Measurements from ENCODE around the gene DNAI4. TPM values are rescaled to one million over a fixed set of nuclear protein-coding genes. Genes with fewer than 3 reads are reported as not detected.

Gene DNAI4
- total and polyA plus RNA-seq, 2 experiments from 2014 or later = 0.90 to 3.8 TPM

- Mint-ChIP-seq H3K27me3 (ENCODE audit: insufficient read depth, low read depth, poor library complexity) (peaks cover 4% of the 10 kb centered on the region), H3K4me3 (no peak overlapping the region), H3K9me3 (peaks cover 14% of the 10 kb centered on the region; the same call in 2 of the 3 replicates), H3K4me1 (no peaks in the 10 kb centered on the region), H3K27ac (no peak overlapping the region), H3K36me3 (ENCODE audit: low read depth) (no peaks in the 10 kb centered on the region; the same call in 2 of the 3 replicates)
- Histone ChIP-seq H3K4me2 (no peak overlapping the region), H3K79me2 (replicated peaks; ENCODE audit: insufficient read depth) (no peaks in the 10 kb centered on the region), H2AFZ (no peak overlapping the region), H3K9me2 (ENCODE audit: insufficient read depth) (no peaks in the 10 kb centered on the region), H4K20me1 (replicated peaks; ENCODE audit: insufficient read depth) (no peaks in the 10 kb centered on the region), H3K36me3 (ENCODE audit: insufficient read depth) (no peaks in the 10 kb centered on the region), H3K4me3 (no peak overlapping the region), H3K27ac (ENCODE audit: low read depth) (no peak overlapping the region), H3K4me1 (ENCODE audit: insufficient read depth) (no peaks in the 10 kb centered on the region), H3F3A (replicated peaks; ENCODE audit: low read depth) (no peaks in the 10 kb centered on the region), H3K27me3 (ENCODE audit: insufficient read depth) (no peaks in the 10 kb centered on the region)
- TF ChIP-seq EZH2phosphoT487 (IDR thresholded peaks at IDR 0.05; ENCODE audit: unreplicated experiment) = no peak
- peak; percentile 24 to 51; a peak in 3 of 4 replicates for TF ChIP-seq CTCF (conservative IDR thresholded peaks at IDR 0.05; ENCODE audit: low read depth in 2 of 2)
- peak; percentile 11 for DNase-seq (ENCODE audit: low spot score)
- ATAC-seq = peak; percentile 50; the same call in 2 of the 3 replicates
These were observed 48.0 kb downstream of the DNAI4 start for GRCh38 chr1:66876664-66877063.

GRCh38 chr1:66873111-66873510 lies 51.5 kb downstream of the DNAI4 start:
- no peak for ATAC-seq
- Histone ChIP-seq H3K4me1 (ENCODE audit: insufficient read depth) (no peaks in the 10 kb centered on the region), H3K27me3 (ENCODE audit: insufficient read depth) (no peaks in the 10 kb centered on the region), H2AFZ (peak overlapping the region; percentile 63; the same call in 1 of the 2 replicates), H3K4me2 (no peak overlapping the region), H3F3A (replicated peaks; ENCODE audit: low read depth) (no peaks in the 10 kb centered on the region), H3K36me3 (ENCODE audit: insufficient read depth) (no peaks in the 10 kb centered on the region), H3K4me3 (no peak overlapping the region), H3K9me2 (ENCODE audit: insufficient read depth) (no peaks in the 10 kb centered on the region; the same call in 1 of the 2 replicates), H3K27ac (ENCODE audit: low read depth) (no peak overlapping the region), H4K20me1 (replicated peaks; ENCODE audit: insufficient read depth) (no peaks in the 10 kb centered on the region), H3K79me2 (replicated peaks; ENCODE audit: insufficient read depth) (no peaks in the 10 kb centered on the region)
- Mint-ChIP-seq H3K9me3 (no peaks in the 10 kb centered on the region), H3K27ac (no peak overlapping the region), H3K36me3 (ENCODE audit: low read depth) (no peaks in the 10 kb centered on the region), H3K4me3 (no peak overlapping the region), H3K27me3 (ENCODE audit: insufficient read depth, low read depth, poor library complexity) (no peaks in the 10 kb centered on the region), H3K4me1 (peaks cover 3% of the 10 kb centered on the region; the same call in 2 of the 3 replicates)
- no peak for DNase-seq (ENCODE audit: low spot score)
- no peak for TF ChIP-seq NANOG (IDR thresholded peaks at IDR 0.05; ENCODE audit: borderline replicate concordance)
- TF ChIP-seq CREB1 (CRISPR knock-in tag; IDR thresholded peaks at IDR 0.05; ENCODE audit: low read depth) = no peak
- no peak for TF ChIP-seq ETS1 (IDR thresholded peaks at IDR 0.05)
- no peak for TF ChIP-seq ZNF331 (CRISPR knock-in tag; IDR thresholded peaks at IDR 0.05; ENCODE audit: low read depth)
- no peak for TF ChIP-seq REST (IDR thresholded peaks at IDR 0.05; ENCODE audit: unreplicated experiment)
- no peak for TF ChIP-seq ZNF462 (CRISPR knock-in tag; IDR thresholded peaks at IDR 0.05)
- no peak for TF ChIP-seq STAT1 (IDR thresholded peaks at IDR 0.05; ENCODE audit: unreplicated experiment)
- TF ChIP-seq EZH2phosphoT487 (IDR thresholded peaks at IDR 0.05; ENCODE audit: unreplicated experiment) = no peak
